IMR-90 (cell line): ENCODE measurements around the gene LRRC52. TPM values are rescaled to one million over a fixed set of nuclear protein-coding genes. Genes with fewer than 3 reads are reported as not detected.

ENCODE experiments used
- ATAC-seq: fragments of 200-7000 bp; cut with Tn5 transposase; 2 replicates; pipeline ENCODE4 v1.9.1; 2020; ENCODE audit warnings: low read depth, mild to moderate bottlenecking, moderate library complexity
- BruUV-seq: library from RNA; stranded (reverse); fragments of 400-500 nt; replicated peaks from 2 replicates; lab custom pipeline; 2021; lab: Mats Ljungman, UMichigan
- CTCF ChIA-PET: fragments of 300-600 bp; formaldehyde crosslinking; extraction: SDS; loops from one replicate; lab custom pipeline; 2021; ENCODE audit warnings: antibody characterized with exemption; lab: Yijun Ruan, JAX
- POLR2A ChIA-PET: fragments of 300-600 bp; sonication (Branson Sonifier 250); formaldehyde crosslinking; loops from one replicate; lab custom pipeline; 2022; ENCODE audit warnings: antibody characterized with exemption; ENCODE audit not compliant: unreplicated experiment; lab: Charles Lee
- DNase-seq: peaks from one replicate; pipeline ENCODE4 v3.0.0; 2013
- H2AFZ ChIP-seq: replicated peaks from 2 replicates; pipeline ENCODE3; 2013; ENCODE audit warnings: low read length, mild to moderate bottlenecking; ENCODE audit not compliant: poor library complexity
- H2AK5ac ChIP-seq: 2 replicates; pipeline ENCODE4 v1.6.1; 2013; ENCODE audit warnings: low read depth, low read length, inconsistent platforms
- H2AK9ac ChIP-seq: replicated peaks from 2 replicates; pipeline ENCODE3; 2013; ENCODE audit warnings: mild to moderate bottlenecking, low read depth, low read length, moderate library complexity; ENCODE audit not compliant: poor library complexity
- H2BK120ac ChIP-seq: 2 replicates; pipeline ENCODE4 v1.6.1; 2013; ENCODE audit warnings: low read depth, low read length, inconsistent platforms
- H2BK15ac ChIP-seq: 3 replicates; pipeline ENCODE4 v1.6.1; 2013; ENCODE audit warnings: low read depth, low read length, inconsistent platforms
- H2BK20ac ChIP-seq: 2 replicates; pipeline ENCODE4 v1.6.1; 2013; ENCODE audit warnings: low read depth, mild to moderate bottlenecking, inconsistent platforms, low read length, moderate library complexity
- H2BK5ac ChIP-seq: 2 replicates; pipeline ENCODE4 v1.6.1; 2013; ENCODE audit warnings: mild to moderate bottlenecking, low read depth, low read length, inconsistent platforms; ENCODE audit not compliant: poor library complexity, severe bottlenecking
- H3K14ac ChIP-seq: replicated peaks from 2 replicates; pipeline ENCODE4 v1.6.1; 2013; ENCODE audit warnings: low read depth, low read length, inconsistent platforms
- H3K18ac ChIP-seq: 2 replicates; pipeline ENCODE4 v1.6.1; 2013; ENCODE audit warnings: low read depth, low read length, control low read depth
- H3K23ac ChIP-seq: 2 replicates; pipeline ENCODE4 v1.6.1; 2013; ENCODE audit warnings: low read depth, low read length, inconsistent platforms
- H3K27ac ChIP-seq: 2 replicates; pipeline ENCODE4 v1.5.1; 2013; ENCODE audit warnings: mild to moderate bottlenecking, control low read depth, low read length; ENCODE audit not compliant: insufficient read depth
- H3K27me3 ChIP-seq: 2 replicates; pipeline ENCODE4 v1.6.1; 2013; ENCODE audit warnings: low read length; ENCODE audit not compliant: control insufficient read depth, insufficient read depth
- H3K36me3 ChIP-seq: 2 replicates; pipeline ENCODE4 v1.6.1; 2013; ENCODE audit warnings: low read length, mixed read lengths; ENCODE audit not compliant: control insufficient read depth, insufficient read depth
- H3K4ac ChIP-seq: 2 replicates; pipeline ENCODE4 v1.6.1; 2013; ENCODE audit warnings: low read depth, low read length, inconsistent platforms
- H3K4me1 ChIP-seq: 2 replicates; pipeline ENCODE4 v1.6.1; 2013; ENCODE audit warnings: low read length, mixed read lengths; ENCODE audit not compliant: control insufficient read depth, insufficient read depth
- H3K4me2 ChIP-seq: 2 replicates; pipeline ENCODE4 v1.6.1; 2013; ENCODE audit warnings: low read depth, mild to moderate bottlenecking, control low read depth, low read length, moderate library complexity
- H3K4me3 ChIP-seq: 2 replicates; pipeline ENCODE4 v1.5.1; 2013; ENCODE audit warnings: low read depth, mild to moderate bottlenecking, control low read depth, low read length, moderate library complexity; ENCODE audit not compliant: insufficient read depth
- H3K56ac ChIP-seq: 2 replicates; pipeline ENCODE4 v1.6.1; 2013; ENCODE audit warnings: low read length, inconsistent platforms; ENCODE audit not compliant: insufficient read depth; ENCODE audit errors: extremely low read depth
- H3K79me1 ChIP-seq, 2 experiments: 2 replicates each; pipeline ENCODE4 v1.6.1; 2013; ENCODE audit warnings: low read length in 2 of 2, inconsistent platforms in 1 of 2, low read depth in 1 of 2
- H3K9ac ChIP-seq: 2 replicates; pipeline ENCODE4 v1.6.1; 2013; ENCODE audit warnings: low read depth, low read length, control low read depth
- H3K9me1 ChIP-seq: 2 replicates; pipeline ENCODE4 v1.6.1; 2013; ENCODE audit warnings: low read length, inconsistent platforms; ENCODE audit not compliant: insufficient read depth
- H3K9me3 ChIP-seq: 2 replicates; pipeline ENCODE4 v1.6.1; 2013; ENCODE audit warnings: low read length; ENCODE audit not compliant: control insufficient read depth, insufficient read depth
- H4K20me1 ChIP-seq: 2 replicates; pipeline ENCODE4 v1.6.1; 2013; ENCODE audit warnings: low read length, inconsistent platforms; ENCODE audit not compliant: insufficient read depth
- H4K5ac ChIP-seq: 2 replicates; pipeline ENCODE4 v1.6.1; 2013; ENCODE audit warnings: mild to moderate bottlenecking, low read depth, low read length, control low read depth
- H4K8ac ChIP-seq, 2 experiments: 2 replicates each; pipeline ENCODE4 v1.6.1; 2013; ENCODE audit warnings: low read depth in 2 of 2, low read length in 2 of 2, control low read depth in 1 of 2, inconsistent platforms in 1 of 2
- H4K91ac ChIP-seq: 2 replicates; pipeline ENCODE4 v1.6.1; 2013; ENCODE audit warnings: low read depth, low read length, inconsistent platforms; ENCODE audit not compliant: insufficient read depth
- BHLHE40 ChIP-seq: fragments of 150-350 bp; IDR thresholded peaks from 2 replicates; pipeline ENCODE4 v1.6.1; 2016; ENCODE audit warnings: mild to moderate bottlenecking, low read depth, low read length
- CEBPB ChIP-seq: IDR thresholded peaks from 2 replicates; pipeline ENCODE4 v1.6.1; 2012; ENCODE audit warnings: low read depth, low read length, improper control_type of control experiment
- CHD1 ChIP-seq: IDR thresholded peaks from 2 replicates; pipeline ENCODE4 v1.6.1; 2012; ENCODE audit warnings: low read depth, low read length, improper control_type of control experiment
- FOS ChIP-seq: fragments of 150-350 bp; IDR thresholded peaks from 2 replicates; pipeline ENCODE4 v1.6.1; 2016; ENCODE audit warnings: low read depth, low read length
- MAFK ChIP-seq: IDR thresholded peaks from 2 replicates; pipeline ENCODE4 v1.6.1; 2012; ENCODE audit warnings: low read depth, low read length, improper control_type of control experiment
- MAZ ChIP-seq: IDR thresholded peaks from 2 replicates; pipeline ENCODE4 v1.6.1; 2012; ENCODE audit warnings: low read depth, mild to moderate bottlenecking, low read length, improper control_type of control experiment, moderate library complexity, borderline replicate concordance
- MXI1 ChIP-seq: IDR thresholded peaks from 2 replicates; pipeline ENCODE4 v1.6.1; 2012; ENCODE audit warnings: low read depth, mild to moderate bottlenecking, low read length, moderate library complexity, borderline replicate concordance
- NFE2L2 ChIP-seq: fragments of 150-350 bp; IDR thresholded peaks from 2 replicates; pipeline ENCODE4 v1.6.1; 2016; ENCODE audit warnings: low read depth, mild to moderate bottlenecking, low read length
- POLR2A ChIP-seq: IDR thresholded peaks from 2 replicates; pipeline ENCODE4 v1.6.1; 2012; ENCODE audit warnings: mild to moderate bottlenecking, low read depth, low read length
- RAD21 ChIP-seq: IDR thresholded peaks from 2 replicates; pipeline ENCODE4 v1.6.1; 2012; ENCODE audit warnings: low read length, improper control_type of control experiment
- RCOR1 ChIP-seq: IDR thresholded peaks from 2 replicates; pipeline ENCODE4 v1.6.1; 2012; ENCODE audit warnings: mild to moderate bottlenecking, low read length, improper control_type of control experiment; ENCODE audit not compliant: insufficient replicate concordance
- RFX5 ChIP-seq: IDR thresholded peaks from 2 replicates; pipeline ENCODE4 v1.8.0; 2012; ENCODE audit warnings: low read depth, mild to moderate bottlenecking, low read length, moderate library complexity
- SMC3 ChIP-seq: fragments of 150-350 bp; IDR thresholded peaks from 2 replicates; pipeline ENCODE4 v1.6.1; 2016; ENCODE audit warnings: low read depth, mild to moderate bottlenecking, antibody characterized with exemption, low read length, moderate library complexity
- WGBS, 2 experiments: methylation state at CpG; one replicate each; pipeline versions ENCODE4 v1.1.5 to v1.1.7; 2013; ENCODE audit warnings: missing lambda C conversion rate in 2 of 2; ENCODE audit not compliant: insufficient read length in 1 of 2; ENCODE audit errors: extremely low coverage in 2 of 2; 5-methylcytosine and 5-hydroxymethylcytosine counted together
- dilution Hi-C: fragments of 300-500 bp; cut with HindIII; formaldehyde crosslinking; loops from one replicate; pipeline ENCODE4 v1.14.3; 2018; ENCODE audit warnings: low sequenced_read_pairs; ENCODE audit not compliant: unreplicated experiment
- in situ Hi-C: fragments of 300-500 bp; cut with MboI; formaldehyde crosslinking; loops from 3 replicates; pipeline ENCODE4 v1.14.3; 2019; ENCODE audit warnings: low sequenced_read_pairs, inconsistent platforms, mixed read lengths
- intact Hi-C: fragments of 100-400 bp; cut with micrococcal nuclease; formaldehyde crosslinking; loops from 2 replicates; pipeline ENCODE4 v1.10.0; 2022
- polyA plus RNA-seq, 3 experiments: library from polyadenylated mRNA; depleted of rRNA; stranded (reverse); fragments of >200 nt; gene quantifications; 2 replicates each; pipeline ENCODE4 v1.2.3, GENCODE V29; 2012; ENCODE audit warnings: low replicate concordance in 1 of 3
- total RNA-seq: library from RNA; depleted of rRNA; stranded (reverse); fragments of >200 nt; gene quantifications from 2 replicates; pipeline ENCODE4 v1.2.3, GENCODE V29; 2012
- TF ChIP-seq, protein P1 (sequence below): fragments of 150-350 bp; IDR thresholded peaks from 2 replicates; pipeline ENCODE4 v1.6.1; 2017; ENCODE audit warnings: mild to moderate bottlenecking, antibody characterized with exemption, low read length, low read depth
- TF ChIP-seq, protein P2 (sequence below): fragments of 150-350 bp; IDR thresholded peaks from 2 replicates; pipeline ENCODE4 v1.6.1; 2016; ENCODE audit warnings: low read depth, mild to moderate bottlenecking, low read length, moderate library complexity, borderline replicate concordance
- TF ChIP-seq, protein P3 (sequence below): conservative IDR thresholded peaks from 2 replicates; pipeline ENCODE4 v1.5.1; 2012; ENCODE audit warnings: mild to moderate bottlenecking, low read depth, low read length, improper control_type of control experiment

The LRRC52 gene
- total and polyA plus RNA-seq, 2 of the 4 experiments (the other 2 are of a cell fraction) = not detected

DNA sequence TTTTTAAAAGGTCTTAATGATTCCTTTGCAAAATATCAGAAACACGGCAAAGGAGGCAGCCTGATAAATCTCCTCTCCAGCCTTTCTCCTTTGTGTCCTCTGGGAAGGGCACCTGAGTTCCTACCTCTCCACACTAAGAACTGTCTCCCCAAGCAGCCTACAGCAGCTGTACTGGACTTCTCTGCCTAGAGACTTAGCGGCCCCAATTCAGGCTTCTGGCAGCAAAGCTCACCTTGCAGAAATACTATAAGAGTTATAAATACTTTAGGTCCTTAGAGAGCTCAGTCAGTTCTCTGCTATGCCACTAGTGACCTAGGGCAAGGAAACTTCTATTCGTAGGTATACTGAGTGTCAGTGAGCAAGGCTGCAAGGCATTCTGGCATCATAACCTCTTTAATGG is 33.9 kb downstream of the LRRC52 start:
- Histone ChIP-seq H3K27me3 (no peaks in the 10 kb centered on the region), H3K9me1 (no peaks in the 10 kb centered on the region), H4K5ac (no peak overlapping the region), H3K9ac (no peak overlapping the region), H3K79me1 (no peaks in the 10 kb centered on the region), H3K27ac (no peak overlapping the region), H2BK5ac (no peak overlapping the region), H3K18ac (no peak overlapping the region), H2BK20ac (no peak overlapping the region), H4K8ac (no peak overlapping the region), H3K4me2 (no peak overlapping the region), H3K14ac (no peak overlapping the region), H2AK5ac (no peak overlapping the region), H3K9me3 (no peaks in the 10 kb centered on the region), H3K36me3 (no peaks in the 10 kb centered on the region), H3K4me1 (no peaks in the 10 kb centered on the region), H2AFZ (no peak overlapping the region), H2AK9ac (no peak overlapping the region), H2BK15ac (no peak overlapping the region), H3K4ac (no peak overlapping the region), H3K23ac (no peak overlapping the region), H2BK120ac (no peak overlapping the region), H4K20me1 (no peaks in the 10 kb centered on the region), H3K4me3 (no peak overlapping the region), H4K91ac (no peak overlapping the region), H3K56ac (no peak overlapping the region)
- DNase-seq (no peak), ATAC-seq (no peak)
- CTCF ChIA-PET = no interaction called here
- WGBS, 2 experiments = no CpG with 5 or more reads among the region's 3 CpGs
- dilution Hi-C loops (loop anchor here (25.0 kb wide), 1 partner anchor 190 kb away; no protein-coding TSS in a partner anchor), in situ Hi-C loops (loop anchor here (25.0 kb wide), 1 partner anchor 440 kb away; no protein-coding TSS in a partner anchor), intact Hi-C loops (no loop called here)
- POLR2A ChIA-PET = no interaction called here
- no peak for TF ChIP-seq CEBPB
- TF ChIP-seq MAFK = no peak
- TF ChIP-seq, protein P1, sequence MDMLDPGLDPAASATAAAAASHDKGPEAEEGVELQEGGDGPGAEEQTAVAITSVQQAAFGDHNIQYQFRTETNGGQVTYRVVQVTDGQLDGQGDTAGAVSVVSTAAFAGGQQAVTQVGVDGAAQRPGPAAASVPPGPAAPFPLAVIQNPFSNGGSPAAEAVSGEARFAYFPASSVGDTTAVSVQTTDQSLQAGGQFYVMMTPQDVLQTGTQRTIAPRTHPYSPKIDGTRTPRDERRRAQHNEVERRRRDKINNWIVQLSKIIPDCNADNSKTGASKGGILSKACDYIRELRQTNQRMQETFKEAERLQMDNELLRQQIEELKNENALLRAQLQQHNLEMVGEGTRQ = no peak
- TF ChIP-seq MAZ = no peak
- TF ChIP-seq BHLHE40 = no peak
- TF ChIP-seq CHD1 = no peak
- no peak for TF ChIP-seq POLR2A
- TF ChIP-seq SMC3 = no peak
- TF ChIP-seq, protein P2, sequence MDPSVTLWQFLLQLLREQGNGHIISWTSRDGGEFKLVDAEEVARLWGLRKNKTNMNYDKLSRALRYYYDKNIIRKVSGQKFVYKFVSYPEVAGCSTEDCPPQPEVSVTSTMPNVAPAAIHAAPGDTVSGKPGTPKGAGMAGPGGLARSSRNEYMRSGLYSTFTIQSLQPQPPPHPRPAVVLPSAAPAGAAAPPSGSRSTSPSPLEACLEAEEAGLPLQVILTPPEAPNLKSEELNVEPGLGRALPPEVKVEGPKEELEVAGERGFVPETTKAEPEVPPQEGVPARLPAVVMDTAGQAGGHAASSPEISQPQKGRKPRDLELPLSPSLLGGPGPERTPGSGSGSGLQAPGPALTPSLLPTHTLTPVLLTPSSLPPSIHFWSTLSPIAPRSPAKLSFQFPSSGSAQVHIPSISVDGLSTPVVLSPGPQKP = no peak
- TF ChIP-seq MXI1 = no peak
- no peak for TF ChIP-seq RCOR1
- TF ChIP-seq RFX5 = no peak
- TF ChIP-seq, protein P3, sequence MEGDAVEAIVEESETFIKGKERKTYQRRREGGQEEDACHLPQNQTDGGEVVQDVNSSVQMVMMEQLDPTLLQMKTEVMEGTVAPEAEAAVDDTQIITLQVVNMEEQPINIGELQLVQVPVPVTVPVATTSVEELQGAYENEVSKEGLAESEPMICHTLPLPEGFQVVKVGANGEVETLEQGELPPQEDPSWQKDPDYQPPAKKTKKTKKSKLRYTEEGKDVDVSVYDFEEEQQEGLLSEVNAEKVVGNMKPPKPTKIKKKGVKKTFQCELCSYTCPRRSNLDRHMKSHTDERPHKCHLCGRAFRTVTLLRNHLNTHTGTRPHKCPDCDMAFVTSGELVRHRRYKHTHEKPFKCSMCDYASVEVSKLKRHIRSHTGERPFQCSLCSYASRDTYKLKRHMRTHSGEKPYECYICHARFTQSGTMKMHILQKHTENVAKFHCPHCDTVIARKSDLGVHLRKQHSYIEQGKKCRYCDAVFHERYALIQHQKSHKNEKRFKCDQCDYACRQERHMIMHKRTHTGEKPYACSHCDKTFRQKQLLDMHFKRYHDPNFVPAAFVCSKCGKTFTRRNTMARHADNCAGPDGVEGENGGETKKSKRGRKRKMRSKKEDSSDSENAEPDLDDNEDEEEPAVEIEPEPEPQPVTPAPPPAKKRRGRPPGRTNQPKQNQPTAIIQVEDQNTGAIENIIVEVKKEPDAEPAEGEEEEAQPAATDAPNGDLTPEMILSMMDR = no peak
- no peak for TF ChIP-seq FOS
- no peak for TF ChIP-seq RAD21
- TF ChIP-seq NFE2L2 = no peak
- no TSS peak for BruUV-seq
